ENCODE results near the gene GRB10.

GRCh38 chr7:50647286-50647980, 135.3 kb downstream of the GRB10 start:
- TF ChIP-seq CTCF (IDR thresholded peaks at IDR 0.05; ENCODE audit: low read depth, low read length, missing input control) (no peak), TAF1 (conservative IDR thresholded peaks at IDR 0.05) (no peak), HNF4A (conservative IDR thresholded peaks at IDR 0.05) (no peak), RAD21 (IDR thresholded peaks at IDR 0.05) (no peak), YY1 (IDR thresholded peaks at IDR 0.05) (no peak), FOXA1 (IDR thresholded peaks at IDR 0.05) (no peak), ZBTB33 (IDR thresholded peaks at IDR 0.05) (no peak), SP1 (IDR thresholded peaks at IDR 0.05) (no peak), REST (IDR thresholded peaks at IDR 0.05) (no peak), GABPA (IDR thresholded peaks at IDR 0.05 in 1 of 2, conservative IDR thresholded peaks at IDR 0.05 in 1 of 2) (no peak)
